Adipocyte (in vitro differentiated cells): ENCODE data around the gene TNS3.
"Not testable (repeated sequence)": the region's sequence is repeated elsewhere in the genome, so short reads cannot be mapped to it uniquely, and the experiment has no call there.

Source experiments
- DNase-seq: peaks from one replicate; pipeline ENCODE4 v3.0.0-alpha.2; 2015; ENCODE audit warnings: low read depth
- H3K27me3 ChIP-seq: replicated peaks from 2 replicates; pipeline ENCODE4 v1.7.0; 2013; ENCODE audit warnings: mild to moderate bottlenecking, low read length, moderate library complexity; ENCODE audit not compliant: control insufficient read depth, insufficient read depth
- H3K36me3 ChIP-seq: 2 replicates; pipeline ENCODE4 v1.7.0; 2013; ENCODE audit warnings: low read length, mild to moderate bottlenecking, moderate library complexity; ENCODE audit not compliant: control insufficient read depth, insufficient read depth, severe bottlenecking
- H3K4me1 ChIP-seq: 2 replicates; pipeline ENCODE4 v1.7.0; 2013; ENCODE audit warnings: mild to moderate bottlenecking, low read length, moderate library complexity; ENCODE audit not compliant: control insufficient read depth, insufficient read depth
- H3K4me3 ChIP-seq: 2 replicates; pipeline ENCODE4 v1.7.0; 2013; ENCODE audit warnings: mild to moderate bottlenecking, low read length, moderate library complexity
- H3K9ac ChIP-seq: 2 replicates; pipeline ENCODE4 v1.7.0; 2013; ENCODE audit warnings: mild to moderate bottlenecking, low read length, moderate library complexity
- H3K9me3 ChIP-seq: 2 replicates; pipeline ENCODE4 v1.7.0; 2013; ENCODE audit warnings: mild to moderate bottlenecking, low read length, moderate library complexity; ENCODE audit not compliant: control insufficient read depth

Gene TNS3

GRCh38 chr7:47587976-47588375 is 6.1 kb upstream of the TNS3 start:
- no peak for DNase-seq
- Histone ChIP-seq H3K36me3 (no peaks in the 10 kb centered on the region), H3K9ac (no peak overlapping the region), H3K9me3 (no peaks in the 10 kb centered on the region), H3K27me3 (no peaks in the 10 kb centered on the region), H3K4me1 (peaks cover 24% of the 10 kb centered on the region), H3K4me3 (no peak overlapping the region)

- H3K4me3 ChIP-seq, result no peak overlapping the region
- H3K9me3 ChIP-seq, result no peaks in the 10 kb centered on the region
- H3K4me1 ChIP-seq, result peaks cover 30% of the 10 kb centered on the region
- H3K27me3 ChIP-seq, result no peaks in the 10 kb centered on the region
- H3K9ac ChIP-seq, result no peak overlapping the region
- no peak for DNase-seq
- H3K36me3 ChIP-seq, result no peaks in the 10 kb centered on the region
Observed at GRCh38 chr7:47587351-47587750, 5.4 kb upstream of the TNS3 start.

- Histone ChIP-seq H3K27me3 (no peaks in the 10 kb centered on the region), H3K4me1 (peaks cover 29% of the 10 kb centered on the region), H3K4me3 (no peak overlapping the region), H3K9ac (no peak overlapping the region), H3K9me3 (no peaks in the 10 kb centered on the region), H3K36me3 (no peaks in the 10 kb centered on the region)
- no peak for DNase-seq
Observed at GRCh38 chr7:47586925-47587324, 5.0 kb upstream of the TNS3 start.

GRCh38 chr7:47586161-47586670 is 4.3 kb upstream of the TNS3 start:
- not testable (repeated sequence) for H3K9me3 ChIP-seq, H3K27me3 ChIP-seq, H3K9ac ChIP-seq, DNase-seq, H3K36me3 ChIP-seq, H3K4me3 ChIP-seq
- H3K4me1 ChIP-seq, result peaks cover 22% of the 10 kb centered on the region

- Histone ChIP-seq H3K27me3 (no peaks in the 10 kb centered on the region), H3K4me3 (no peak overlapping the region), H3K9ac (no peak overlapping the region), H3K4me1 (peaks cover 33% of the 10 kb centered on the region), H3K36me3 (no peaks in the 10 kb centered on the region), H3K9me3 (no peaks in the 10 kb centered on the region)
- peak; percentile 73 for DNase-seq
Observed at GRCh38 chr7:47584536-47584895, 2.6 kb upstream of the TNS3 start.

- no peak overlapping the region for H3K9ac ChIP-seq
- H3K4me1 ChIP-seq, result peaks cover 39% of the 10 kb centered on the region
- H3K4me3 ChIP-seq, result no peak overlapping the region
- H3K9me3 ChIP-seq, result no peaks in the 10 kb centered on the region
- no peaks in the 10 kb centered on the region for H3K36me3 ChIP-seq
- no peak for DNase-seq
- H3K27me3 ChIP-seq, result no peaks in the 10 kb centered on the region
Observed at GRCh38 chr7:47583739-47584535, 2.0 kb upstream of the TNS3 start.

- peak overlapping the region; percentile 84 for H3K4me3 ChIP-seq
- H3K36me3 ChIP-seq, result no peaks in the 10 kb centered on the region
- DNase-seq, result no peak
- peak overlapping the region; percentile 18 for H3K9ac ChIP-seq
- H3K27me3 ChIP-seq, result no peaks in the 10 kb centered on the region
- no peaks in the 10 kb centered on the region for H3K9me3 ChIP-seq
- H3K4me1 ChIP-seq, result peaks cover 45% of the 10 kb centered on the region
Observed at GRCh38 chr7:47582764-47583738, 1.1 kb upstream of the TNS3 start.

GRCh38 chr7:47581438-47581803 is 490 bp downstream of the TNS3 start:
- no peaks in the 10 kb centered on the region for H3K27me3 ChIP-seq
- peak overlapping the region; percentile 88 for H3K9ac ChIP-seq
- peak overlapping the region; percentile 84 for H3K4me3 ChIP-seq
- DNase-seq, result peak; percentile 59
- H3K36me3 ChIP-seq, result no peaks in the 10 kb centered on the region
- no peaks in the 10 kb centered on the region for H3K9me3 ChIP-seq
- peaks cover 62% of the 10 kb centered on the region for H3K4me1 ChIP-seq

GRCh38 chr7:47580811-47581331 is 1.0 kb downstream of the TNS3 start:
- H3K9me3 ChIP-seq, result no peaks in the 10 kb centered on the region
- peak; percentile 55 for DNase-seq
- peak overlapping the region; percentile 88 for H3K9ac ChIP-seq
- peaks cover 67% of the 10 kb centered on the region for H3K4me1 ChIP-seq
- peak overlapping the region; percentile 84 for H3K4me3 ChIP-seq
- H3K27me3 ChIP-seq, result no peaks in the 10 kb centered on the region
- H3K36me3 ChIP-seq, result no peaks in the 10 kb centered on the region

- no peaks in the 10 kb centered on the region for H3K27me3 ChIP-seq
- no peaks in the 10 kb centered on the region for H3K9me3 ChIP-seq
- H3K9ac ChIP-seq, result peak overlapping the region; percentile 88
- no peaks in the 10 kb centered on the region for H3K36me3 ChIP-seq
- peak; percentile 42 for DNase-seq
- peaks cover 68% of the 10 kb centered on the region for H3K4me1 ChIP-seq
- H3K4me3 ChIP-seq, result peak overlapping the region; percentile 84
Observed at GRCh38 chr7:47580175-47580706, 1.7 kb downstream of the TNS3 start.

GRCh38 chr7:47579458-47579857 is 2.5 kb downstream of the TNS3 start:
- peaks cover 72% of the 10 kb centered on the region for H3K4me1 ChIP-seq
- DNase-seq, result no peak
- H3K27me3 ChIP-seq, result no peaks in the 10 kb centered on the region
- H3K36me3 ChIP-seq, result no peaks in the 10 kb centered on the region
- H3K9me3 ChIP-seq, result no peaks in the 10 kb centered on the region
- H3K4me3 ChIP-seq, result no peak overlapping the region
- peak overlapping the region; percentile 73 for H3K9ac ChIP-seq
